Measurements from ENCODE around the gene CFAP58.

CFAP58 gene

DNA sequence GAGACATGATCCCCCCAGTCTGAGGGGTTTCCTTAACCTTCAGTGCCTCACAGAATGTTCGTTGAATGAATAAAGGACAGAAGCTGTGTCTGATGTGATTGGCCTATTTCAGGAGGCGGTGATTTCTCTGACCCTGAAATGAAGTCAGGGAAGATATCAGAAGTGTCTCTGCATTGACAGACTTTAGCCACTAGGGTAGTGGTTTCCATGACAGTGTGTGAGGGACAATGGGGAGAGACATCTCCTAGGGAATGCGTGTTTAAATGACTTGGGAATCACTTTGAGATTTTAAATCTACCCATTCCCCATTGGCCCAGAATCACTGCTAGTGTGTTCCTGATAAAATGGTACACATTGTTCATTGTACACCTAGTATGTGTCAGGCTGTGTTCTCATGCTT is 132.0 kb downstream of the CFAP58 start:
- DNase-seq (ENCODE audit: low read depth in 2 of 2): no peak

- DNase-seq (ENCODE audit: low read depth in 2 of 2): no peak
Measured at GRCh38 chr10:104486803-104487202, 133.2 kb downstream of the CFAP58 start.

DNA sequence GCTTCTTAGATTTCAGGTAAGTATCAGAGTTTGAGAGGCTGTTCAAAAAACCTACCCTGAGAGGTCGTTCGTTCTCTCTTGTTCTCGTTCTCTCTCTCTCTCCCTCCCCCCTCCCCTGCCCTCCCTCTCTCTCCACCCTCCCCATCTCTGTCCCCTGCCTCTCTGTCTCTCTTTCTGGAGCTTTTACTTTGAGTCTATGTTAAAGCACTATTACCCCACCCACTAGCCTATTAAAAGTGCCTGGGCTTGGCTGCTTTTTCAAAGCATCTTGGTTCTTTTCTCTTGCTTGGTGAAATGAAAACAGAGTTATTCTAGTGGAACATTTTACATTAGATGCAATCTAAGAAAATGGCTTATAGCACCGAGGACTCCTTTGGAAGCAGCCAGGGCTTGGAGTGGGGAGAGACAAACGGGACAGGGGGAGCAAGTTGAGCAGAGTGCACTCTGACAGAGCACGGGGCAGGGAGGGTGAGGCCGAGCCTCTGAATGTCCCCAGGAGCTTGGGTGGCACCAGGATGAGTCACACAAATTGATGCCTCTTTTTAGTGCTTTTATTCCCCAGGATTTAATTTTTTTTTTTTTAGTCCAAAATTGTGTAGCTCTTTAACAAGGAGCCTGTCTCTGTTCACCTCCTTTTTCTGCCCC is 134.3 kb downstream of the CFAP58 start:
- DNase-seq (ENCODE audit: low read depth in 2 of 2): no peak

DNA sequence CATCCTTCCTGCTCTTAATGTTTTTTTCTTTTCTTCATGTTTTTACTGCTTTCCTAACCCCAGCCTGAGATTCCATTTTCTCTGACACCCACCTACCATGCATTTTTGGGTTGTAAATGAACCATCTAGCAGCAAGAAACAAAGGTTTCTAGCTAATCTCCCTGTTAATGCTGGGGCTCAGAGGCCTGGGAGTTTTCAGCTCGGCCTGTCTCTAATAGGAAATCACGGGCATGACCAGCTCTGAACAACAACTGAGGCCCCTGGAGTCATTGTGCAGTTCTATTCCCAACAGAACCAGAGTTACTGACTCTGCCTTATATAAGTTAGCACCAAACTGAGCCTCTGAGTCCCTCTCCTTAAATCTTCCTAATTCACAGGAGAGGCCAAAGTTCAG is 134.8 kb downstream of the CFAP58 start:
- DNase-seq (ENCODE audit: low read depth in 2 of 2): no peak

DNA sequence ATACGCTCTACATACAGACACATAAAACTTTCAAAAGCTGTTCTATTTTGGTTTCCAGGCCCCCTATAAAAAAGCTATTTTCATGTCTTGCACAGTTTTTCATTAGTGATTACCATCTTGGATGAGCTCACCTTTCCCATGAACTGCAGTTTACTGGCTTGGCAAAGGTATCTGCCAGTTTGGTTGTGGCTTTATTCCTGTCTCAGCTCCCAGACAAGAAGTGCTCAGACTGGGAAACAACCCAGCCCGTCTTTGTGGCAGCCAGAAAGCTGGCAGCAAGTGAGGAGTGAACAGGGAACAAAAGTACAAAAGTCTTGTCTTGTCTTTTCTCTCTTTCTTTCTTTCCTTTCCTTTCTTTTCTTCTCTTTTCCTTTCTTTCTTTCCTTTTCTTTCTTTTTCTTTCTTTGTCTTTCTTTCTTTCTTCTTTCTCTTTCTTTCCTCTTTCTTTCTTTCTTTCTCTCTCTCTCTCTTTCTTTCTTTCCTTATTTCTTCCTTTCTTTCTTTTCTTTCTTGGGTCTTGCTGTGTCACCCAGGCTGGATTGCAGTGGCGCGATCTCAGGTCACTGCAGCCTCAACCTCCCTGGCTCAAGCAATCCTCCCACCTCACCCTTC is 138.8 kb downstream of the CFAP58 start:
- no peak for DNase-seq (ENCODE audit: low read depth in 2 of 2)

GRCh38 chr10:104498347-104499081 is 144.9 kb downstream of the CFAP58 start:
- DNase-seq (ENCODE audit: low read depth in 2 of 2): no peak

GRCh38 chr10:104501449-104501848 is 147.8 kb downstream of the CFAP58 start:
- no peak for DNase-seq (ENCODE audit: low read depth in 2 of 2)

- DNase-seq (ENCODE audit: low read depth in 2 of 2): no peak
Measured at GRCh38 chr10:104501864-104502579, 148.4 kb downstream of the CFAP58 start.

DNA sequence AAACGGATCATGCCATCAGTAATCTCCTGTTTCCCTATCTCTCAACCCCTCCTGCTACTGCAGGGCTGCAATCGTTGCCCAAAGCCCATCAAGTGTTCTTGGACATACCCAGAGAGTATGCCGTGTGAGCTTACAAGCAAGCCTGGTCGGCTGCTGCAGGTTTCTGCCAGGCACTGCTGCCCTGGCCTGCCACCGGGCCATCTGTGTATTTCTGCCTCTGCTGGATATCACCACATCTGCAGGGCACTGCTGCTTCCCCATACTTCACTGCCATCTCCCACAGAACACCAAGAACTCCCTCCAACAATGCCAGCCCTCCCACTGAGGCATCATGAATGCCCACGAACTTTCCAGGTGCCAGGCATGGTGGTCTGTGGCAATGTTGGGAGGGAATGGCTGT is 149.3 kb downstream of the CFAP58 start:
- no peak for DNase-seq (ENCODE audit: low read depth in 2 of 2)
